Naive thymus-derived CD4-positive, alpha-beta T cell (primary cell): ENCODE measurements around the gene BCL2L13. TPM values are rescaled to one million over a fixed set of nuclear protein-coding genes. Genes with fewer than 3 reads are reported as not detected.

Experiments used
- ATAC-seq: fragments of 150-1000 bp; cut with Tn5 transposase; 2 replicates; pipeline ENCODE4 v1.10.0; 2021; ENCODE audit warnings: mild to moderate bottlenecking, moderate library complexity
- CTCF ChIA-PET: fragments of 350-600 bp; sonication (Branson Sonifier 250); formaldehyde crosslinking; loops from one replicate; lab custom pipeline; 2021; ENCODE audit warnings: antibody characterized with exemption; lab: Charles Lee
- POLR2A ChIA-PET: fragments of 350-600 bp; sonication (Branson Sonifier 250); formaldehyde crosslinking; loops from one replicate; lab custom pipeline; 2021; ENCODE audit warnings: antibody characterized with exemption, inconsistent platforms; lab: Charles Lee
- DNase-seq, 9 donors: peaks; one replicate each; pipeline versions ENCODE4 v3.0.0 to v3.0.0-alpha.2; 2020 to 2022; ENCODE audit warnings: mixed read lengths in 1 of 9
- H3K27ac ChIP-seq: one replicate; pipeline ENCODE4 v1.7.0; 2013; ENCODE audit warnings: mild to moderate bottlenecking, low read depth, low read length, moderate library complexity
- H3K27me3 ChIP-seq, 2 donors: one replicate each; pipeline ENCODE4 v1.7.0; 2013; ENCODE audit warnings: low read length in 2 of 2, mild to moderate bottlenecking in 2 of 2, moderate library complexity in 2 of 2; ENCODE audit not compliant: control insufficient read depth in 2 of 2, insufficient read depth in 2 of 2
- H3K36me3 ChIP-seq, 3 experiments: 1 replicate in 2 of 3; 2 replicates in 1 of 3; pipeline ENCODE4 v1.7.0; 2013; ENCODE audit warnings: low read length in 3 of 3, mild to moderate bottlenecking in 3 of 3, moderate library complexity in 1 of 3; ENCODE audit not compliant: insufficient read depth in 3 of 3, control insufficient read depth in 2 of 3
- H3K4me1 ChIP-seq, 2 donors: one replicate each; pipeline ENCODE4 v1.7.0; 2013; ENCODE audit warnings: low read length in 2 of 2, mild to moderate bottlenecking in 2 of 2, moderate library complexity in 1 of 2; ENCODE audit not compliant: control insufficient read depth in 2 of 2, insufficient read depth in 2 of 2
- H3K4me3 ChIP-seq: 2 replicates; pipeline ENCODE4 v1.7.0; 2013; ENCODE audit warnings: mild to moderate bottlenecking, low read length
- H3K9me3 ChIP-seq, 3 experiments: 1 replicate in 2 of 3; 2 replicates in 1 of 3; pipeline ENCODE4 v1.7.0; 2013; ENCODE audit warnings: low read length in 3 of 3; ENCODE audit not compliant: control insufficient read depth in 2 of 3
- H3K27ac Mint-ChIP-seq, 9 donors: one replicate each; pipeline ENCODE4 v1.8.0; 2020 to 2022; ENCODE audit warnings: mixed read lengths in 9 of 9, mild to moderate bottlenecking in 8 of 9, moderate library complexity in 5 of 9, inconsistent platforms in 2 of 9
- H3K27me3 Mint-ChIP-seq, 5 donors: one replicate each; pipeline ENCODE4 v1.8.0; 2021 to 2022; ENCODE audit warnings: mixed read lengths in 5 of 5, mild to moderate bottlenecking in 1 of 5
- H3K36me3 Mint-ChIP-seq, 5 donors: one replicate each; pipeline ENCODE4 v1.8.0; 2020 to 2022; ENCODE audit warnings: mixed read lengths in 5 of 5, mild to moderate bottlenecking in 3 of 5, inconsistent platforms in 1 of 5
- H3K4me1 Mint-ChIP-seq, 7 donors: one replicate each; pipeline ENCODE4 v1.8.0; 2020 to 2022; ENCODE audit warnings: mixed read lengths in 7 of 7, mild to moderate bottlenecking in 3 of 7, inconsistent platforms in 1 of 7
- H3K4me3 Mint-ChIP-seq, 10 donors: one replicate each; pipeline ENCODE4 v1.8.0; 2020 to 2022; ENCODE audit warnings: mild to moderate bottlenecking in 10 of 10, mixed read lengths in 10 of 10, moderate library complexity in 6 of 10, inconsistent platforms in 2 of 10
- H3K9me3 Mint-ChIP-seq, 11 donors: one replicate each; pipeline ENCODE4 v1.8.0; 2020 to 2022; ENCODE audit warnings: mixed read lengths in 11 of 11, mild to moderate bottlenecking in 4 of 11, inconsistent platforms in 1 of 11, moderate library complexity in 1 of 11
- intact Hi-C, 2 donors: fragments of 100-400 bp; cut with micrococcal nuclease; formaldehyde crosslinking; loops; one replicate each; pipeline ENCODE4 v1.15.1; 2023
- polyA plus RNA-seq, 2 donors: library from polyadenylated mRNA; unstranded; fragments of 300-500 nt; fragmentation: Illumina TruSeq; gene quantifications; one replicate each; pipeline ENCODE4 v1.2.3, GENCODE V29; 2021
- total RNA-seq, 6 experiments: library from RNA in 5 of 6; stranded (reverse) in 5 of 6; gene quantifications; 1 replicate in 5 of 6; 2 replicates in 1 of 6; pipeline ENCODE4 v1.2.3 and lab custom pipeline; 2021 to 2026

The BCL2L13 gene
- total and polyA plus RNA-seq, 7 experiments from 2014 or later = 21.9 to 48.0 (median 33.0) TPM

DNA sequence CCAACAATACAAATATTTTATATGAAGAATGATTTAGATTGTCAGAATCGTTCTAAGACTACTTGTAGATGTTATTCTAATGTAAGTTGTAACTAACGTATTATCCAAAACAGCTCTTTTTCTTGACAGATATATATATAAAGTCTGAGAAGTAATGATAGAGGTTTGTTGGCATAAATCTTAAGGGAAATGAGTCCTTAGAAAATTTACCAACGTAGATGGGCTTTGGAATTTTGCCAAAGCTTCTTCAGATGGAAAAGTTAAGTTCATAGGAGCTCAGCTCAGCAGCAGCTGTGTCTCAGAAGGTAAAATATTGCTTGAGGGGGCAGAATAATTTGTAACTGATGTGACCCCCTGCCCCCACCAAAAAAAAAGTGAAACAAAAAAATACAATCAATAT lies 69.0 kb downstream of the BCL2L13 start:
- H3K27ac Mint-ChIP-seq = peak overlapping the region in 2 of 9 donors; percentile 46 to 48
- DNase-seq (no peak), ATAC-seq (no peak)
- Histone ChIP-seq H3K27ac (no peak overlapping the region), H3K9me3 (no peaks in the 10 kb centered on the region), H3K27me3 (no peaks in the 10 kb centered on the region), H3K36me3 (peaks cover 0 to 5% (median 0%) of the 10 kb centered on the region in 3 experiments), H3K4me3 (no peak overlapping the region), H3K4me1 (peaks cover 0 to 4% of the 10 kb centered on the region in 2 donors)
- H3K4me1 Mint-ChIP-seq = peaks cover 0 to 19% (median 16%) of the 10 kb centered on the region in 7 donors
- H3K36me3 Mint-ChIP-seq = peaks cover 0 to 24% (median 15%) of the 10 kb centered on the region in 5 donors
- H3K9me3 Mint-ChIP-seq = no peaks in the 10 kb centered on the region
- H3K4me3 Mint-ChIP-seq = no peak overlapping the region
- intact Hi-C loops = loop anchor here in 1 of 2 donors (2.0 kb wide), 1 partner anchor 69 kb away; the partner anchor contains the start of gene BCL2L13
- CTCF ChIA-PET = interaction anchor here (0.6 kb wide), 1 partner anchor 331 kb away, joined by 3 read pairs; no protein-coding TSS in a partner anchor
- POLR2A ChIA-PET = no interaction called here
- no peaks in the 10 kb centered on the region for H3K27me3 Mint-ChIP-seq

DNA sequence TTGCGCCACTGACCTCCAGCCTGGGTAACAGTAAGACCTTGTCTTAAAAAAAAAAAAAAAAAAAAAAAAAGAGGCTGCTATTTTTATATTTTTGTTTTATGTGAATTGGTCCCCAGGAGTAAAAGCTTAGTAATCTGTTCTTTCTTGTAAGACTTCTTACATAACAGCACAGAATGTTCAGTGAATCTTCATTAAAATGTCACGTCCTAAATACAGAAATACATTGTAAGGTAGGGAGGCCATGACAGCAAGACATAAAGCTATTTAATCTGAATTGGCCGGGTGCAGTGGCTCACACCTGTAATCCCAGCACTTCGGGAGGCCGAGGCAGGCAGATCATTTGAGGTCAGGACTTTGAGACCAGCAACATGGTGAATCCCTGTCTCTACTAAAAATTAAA lies 71.5 kb downstream of the BCL2L13 start:
- H3K4me1 Mint-ChIP-seq = peaks cover 0 to 22% (median 16%) of the 10 kb centered on the region in 7 donors
- H3K36me3 Mint-ChIP-seq = peaks cover 0 to 19% (median 8%) of the 10 kb centered on the region in 5 donors
- H3K9me3 Mint-ChIP-seq = no peaks in the 10 kb centered on the region
- POLR2A ChIA-PET = no interaction called here
- H3K4me3 Mint-ChIP-seq = no peak overlapping the region
- H3K27me3 ChIP-seq = no peaks in the 10 kb centered on the region
- H3K4me1 ChIP-seq = peaks cover 0 to 4% of the 10 kb centered on the region in 2 donors
- intact Hi-C loops = no loop called here
- no peaks in the 10 kb centered on the region for H3K9me3 ChIP-seq
- no peaks in the 10 kb centered on the region for H3K36me3 ChIP-seq
- DNase-seq (no peak), ATAC-seq (no peak)
- no peak overlapping the region for H3K27ac Mint-ChIP-seq
- H3K27me3 Mint-ChIP-seq = no peaks in the 10 kb centered on the region
- H3K4me3 ChIP-seq = no peak overlapping the region
- H3K27ac ChIP-seq = no peak overlapping the region
- CTCF ChIA-PET = no interaction called here

DNA sequence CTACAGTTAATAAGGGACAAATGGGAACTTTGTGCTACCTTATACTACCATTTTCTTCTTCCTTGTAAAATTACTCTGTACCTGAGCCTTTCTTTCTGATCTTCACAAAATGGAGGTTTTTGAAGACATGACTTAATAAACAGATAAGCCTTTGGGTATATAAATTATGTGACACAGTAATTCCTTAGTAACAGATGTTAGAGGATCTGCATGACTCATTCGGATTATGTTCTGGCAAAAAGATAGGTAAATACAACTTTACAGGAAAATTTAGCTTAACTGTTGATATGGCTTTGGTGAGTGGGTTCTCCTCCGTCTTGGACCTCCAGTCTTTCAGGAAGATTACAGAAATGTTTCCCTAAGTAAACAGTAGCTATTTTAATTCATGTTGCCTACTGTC lies 73.9 kb downstream of the BCL2L13 start:
- no peaks in the 10 kb centered on the region for H3K9me3 Mint-ChIP-seq
- Histone ChIP-seq H3K4me1 (no peaks in the 10 kb centered on the region), H3K36me3 (peaks cover 0 to 5% (median 0%) of the 10 kb centered on the region in 3 experiments), H3K27ac (no peak overlapping the region), H3K27me3 (no peaks in the 10 kb centered on the region), H3K9me3 (no peaks in the 10 kb centered on the region), H3K4me3 (no peak overlapping the region)
- intact Hi-C loops = no loop called here
- no peaks in the 10 kb centered on the region for H3K27me3 Mint-ChIP-seq
- POLR2A ChIA-PET = no interaction called here
- CTCF ChIA-PET = interaction anchor here (0.6 kb wide), 1 partner anchor 640 kb away, joined by 3 read pairs; no protein-coding TSS in a partner anchor
- ATAC-seq = no peak
- no peak overlapping the region for H3K4me3 Mint-ChIP-seq
- no peak for DNase-seq
- peaks cover 0 to 24% (median 5%) of the 10 kb centered on the region in 5 donors for H3K36me3 Mint-ChIP-seq
- H3K4me1 Mint-ChIP-seq = peaks cover 0 to 5% (median 2%) of the 10 kb centered on the region in 7 donors
- H3K27ac Mint-ChIP-seq = no peak overlapping the region

DNA sequence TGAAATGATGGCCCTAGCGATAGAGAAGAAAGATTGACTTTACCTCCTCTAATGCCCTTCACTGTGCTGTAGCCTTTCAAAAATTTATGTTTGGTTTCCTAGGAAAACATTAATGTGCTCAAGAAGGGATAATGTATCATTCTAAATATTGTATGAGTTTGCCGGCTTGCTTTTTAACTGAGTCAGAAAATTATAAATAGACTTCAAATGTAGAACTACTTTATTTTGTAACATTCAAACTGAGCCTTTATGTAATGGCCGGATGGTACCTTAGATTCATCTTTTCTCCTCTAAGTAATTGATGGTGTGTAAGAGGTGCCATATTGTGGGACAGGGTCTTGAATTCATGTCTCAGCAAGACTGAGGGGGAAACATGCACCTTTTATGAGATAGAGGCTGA lies 78.0 kb downstream of the BCL2L13 start:
- H3K36me3 ChIP-seq = peaks cover 0 to 5% (median 0%) of the 10 kb centered on the region in 3 experiments
- ATAC-seq (no peak), DNase-seq (no peak)
- no peak overlapping the region for H3K27ac ChIP-seq
- H3K27me3 ChIP-seq = no peaks in the 10 kb centered on the region
- H3K9me3 Mint-ChIP-seq = no peaks in the 10 kb centered on the region
- ChIA-PET POLR2A (no interaction called here), CTCF (no interaction called here)
- H3K9me3 ChIP-seq = no peaks in the 10 kb centered on the region
- H3K4me1 Mint-ChIP-seq = peaks cover 0 to 5% (median 2%) of the 10 kb centered on the region in 7 donors
- no peaks in the 10 kb centered on the region for H3K27me3 Mint-ChIP-seq
- no peak overlapping the region for H3K4me3 ChIP-seq
- peaks cover 0 to 31% (median 5%) of the 10 kb centered on the region in 5 donors for H3K36me3 Mint-ChIP-seq
- H3K27ac Mint-ChIP-seq = peak overlapping the region in 1 of 9 donors; percentile 44
- intact Hi-C loops = no loop called here
- no peaks in the 10 kb centered on the region for H3K4me1 ChIP-seq
- no peak overlapping the region for H3K4me3 Mint-ChIP-seq

DNA sequence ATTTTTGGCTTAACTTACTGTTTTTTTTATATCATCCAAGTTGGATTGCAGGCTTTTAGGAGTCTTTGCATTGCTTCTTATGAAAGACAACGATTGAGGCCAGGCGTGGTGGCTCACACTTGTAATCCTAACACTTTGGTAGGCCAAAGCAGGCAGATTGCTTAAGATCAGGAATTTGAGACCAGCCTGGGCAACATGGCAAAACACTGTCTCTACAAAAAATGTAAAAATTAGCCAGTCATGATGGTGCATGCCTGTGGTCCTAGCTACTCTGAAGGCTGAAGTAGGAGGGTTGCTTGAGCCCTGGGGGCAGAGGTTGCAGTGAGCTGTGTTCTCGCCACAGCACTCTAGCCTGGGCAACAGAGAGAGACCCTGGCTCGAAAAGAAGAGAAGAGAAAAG lies 79.2 kb downstream of the BCL2L13 start:
- ChIA-PET CTCF (no interaction called here), POLR2A (no interaction called here)
- intact Hi-C loops = no loop called here
- H3K4me3 Mint-ChIP-seq = no peak overlapping the region
- no peak for ATAC-seq
- peaks cover 0 to 5% (median 2%) of the 10 kb centered on the region in 7 donors for H3K4me1 Mint-ChIP-seq
- no peak for DNase-seq
- Histone ChIP-seq H3K4me3 (no peak overlapping the region), H3K27ac (no peak overlapping the region), H3K27me3 (no peaks in the 10 kb centered on the region), H3K36me3 (peaks cover 0 to 5% (median 0%) of the 10 kb centered on the region in 3 experiments), H3K9me3 (no peaks in the 10 kb centered on the region), H3K4me1 (no peaks in the 10 kb centered on the region)
- no peaks in the 10 kb centered on the region for H3K27me3 Mint-ChIP-seq
- peaks cover 0 to 21% (median 5%) of the 10 kb centered on the region in 5 donors for H3K36me3 Mint-ChIP-seq
- peak overlapping the region in 1 of 9 donors; percentile 0 for H3K27ac Mint-ChIP-seq
- no peaks in the 10 kb centered on the region for H3K9me3 Mint-ChIP-seq

DNA sequence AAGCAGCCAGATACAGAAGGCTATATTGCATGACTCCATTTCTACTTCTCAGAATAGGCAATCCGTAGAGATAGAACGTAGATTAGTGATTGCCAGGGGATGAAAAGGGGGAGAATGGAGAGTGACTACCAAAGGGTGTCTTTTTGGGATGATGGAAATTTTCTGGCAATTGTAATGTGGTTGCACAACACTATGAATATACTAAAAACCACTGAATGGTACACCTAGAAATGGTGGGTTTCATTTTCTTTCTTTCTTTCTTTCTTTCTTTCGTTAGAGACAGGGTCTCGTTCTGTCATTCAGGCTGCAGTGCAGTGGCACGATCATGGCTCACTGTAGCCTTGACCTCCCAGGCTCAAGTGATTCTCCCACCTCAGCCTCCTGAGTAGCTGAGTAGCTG lies 81.4 kb downstream of the BCL2L13 start:
- ATAC-seq = no peak
- CTCF ChIA-PET = no interaction called here
- Mint-ChIP-seq H3K27me3 (no peaks in the 10 kb centered on the region), H3K27ac (peak overlapping the region in 1 of 9 donors; percentile 67), H3K9me3 (no peaks in the 10 kb centered on the region), H3K36me3 (peaks cover 0 to 20% (median 5%) of the 10 kb centered on the region in 5 donors), H3K4me1 (peaks cover 0 to 9% (median 5%) of the 10 kb centered on the region in 7 donors), H3K4me3 (no peak overlapping the region)
- no peaks in the 10 kb centered on the region for H3K9me3 ChIP-seq
- H3K36me3 ChIP-seq = peaks cover 0 to 5% (median 4%) of the 10 kb centered on the region in 3 experiments
- no peak overlapping the region for H3K4me3 ChIP-seq
- H3K27me3 ChIP-seq = no peaks in the 10 kb centered on the region
- H3K27ac ChIP-seq = no peak overlapping the region
- POLR2A ChIA-PET = no interaction called here
- H3K4me1 ChIP-seq = no peaks in the 10 kb centered on the region
- intact Hi-C loops = no loop called here
- DNase-seq = no peak

DNA sequence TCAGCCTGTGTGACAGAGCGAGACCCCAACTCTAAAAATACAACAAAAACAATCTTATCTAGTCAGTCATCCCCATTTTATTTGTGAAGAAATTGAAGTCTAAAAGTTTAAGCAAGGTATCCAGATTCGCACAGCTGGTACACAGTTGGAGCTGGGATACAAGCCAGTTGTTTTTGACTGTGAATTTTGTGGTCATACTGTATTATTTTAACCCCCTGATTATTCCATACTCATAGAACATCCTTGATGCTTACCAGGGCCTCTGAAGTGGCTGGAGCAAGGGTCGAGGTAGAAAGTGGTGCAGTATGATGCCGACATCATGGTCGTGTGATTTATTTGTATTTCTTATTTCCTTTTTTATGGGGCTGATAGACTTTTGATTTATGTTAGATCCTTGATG lies 85.7 kb downstream of the BCL2L13 start:
- Histone ChIP-seq H3K4me3 (no peak overlapping the region), H3K4me1 (peaks cover 0 to 7% of the 10 kb centered on the region in 2 donors), H3K9me3 (no peaks in the 10 kb centered on the region), H3K27me3 (no peaks in the 10 kb centered on the region), H3K27ac (no peak overlapping the region), H3K36me3 (peaks cover 0 to 23% (median 3%) of the 10 kb centered on the region in 3 experiments)
- Mint-ChIP-seq H3K4me1 (peaks cover 9 to 25% (median 23%) of the 10 kb centered on the region in 7 donors), H3K27me3 (no peaks in the 10 kb centered on the region), H3K9me3 (no peaks in the 10 kb centered on the region), H3K36me3 (peaks cover 4 to 14% (median 9%) of the 10 kb centered on the region in 5 donors), H3K27ac (peak overlapping the region in 4 of 9 donors; percentile 11 to 70 (median 30)), H3K4me3 (no peak overlapping the region)
- ATAC-seq (no peak), DNase-seq (no peak)
- intact Hi-C loops = no loop called here
- CTCF ChIA-PET = interaction anchor here (0.7 kb wide), 1 partner anchor 11 kb away, joined by 3 read pairs; no protein-coding TSS in a partner anchor
- POLR2A ChIA-PET = no interaction called here
